ENCODE measurements around the gene TTLL6.

Gene TTLL6

GRCh38 chr17:48746916-48747444 is 70.0 kb downstream of the TTLL6 start:
- TF ChIP-seq SPI1 (IDR thresholded peaks at IDR 0.05; ENCODE audit: borderline replicate concordance, low read depth) (no peak), GABPA (IDR thresholded peaks at IDR 0.05; ENCODE audit: low read depth) (no peak), CTCF (IDR thresholded peaks at IDR 0.05; ENCODE audit: insufficient read depth, low read length) (no peak), POLR2AphosphoS5 (IDR thresholded peaks at IDR 0.05; ENCODE audit: low read depth) (no peak), REST (IDR thresholded peaks at IDR 0.05; ENCODE audit: insufficient replicate concordance, low read depth) (no peak)
- peaks cover 91% of the 10 kb centered on the region for H3K27me3 ChIP-seq (ENCODE audit: insufficient read depth, poor library complexity, severe bottlenecking)
- H3K4me3 ChIP-seq (replicated peaks; ENCODE audit: insufficient read depth, low read length) = no peak overlapping the region
- no peak for DNase-seq (ENCODE audit: low read depth in 1 of 2, low spot score in 1 of 2)
- no peak overlapping the region for H3K27ac ChIP-seq (replicated peaks)

GRCh38 chr17:48745381-48746275 is 71.4 kb downstream of the TTLL6 start:
- no peak for DNase-seq (ENCODE audit: low read depth in 1 of 2, low spot score in 1 of 2)
- H3K27me3 ChIP-seq (ENCODE audit: insufficient read depth, poor library complexity, severe bottlenecking) = peaks cover 88% of the 10 kb centered on the region
- no peak overlapping the region for H3K27ac ChIP-seq (replicated peaks)
- no peak overlapping the region for H3K4me3 ChIP-seq (replicated peaks; ENCODE audit: insufficient read depth, low read length)
- TF ChIP-seq GABPA (IDR thresholded peaks at IDR 0.05; ENCODE audit: low read depth) (no peak), SPI1 (IDR thresholded peaks at IDR 0.05; ENCODE audit: borderline replicate concordance, low read depth) (no peak), CTCF (IDR thresholded peaks at IDR 0.05; ENCODE audit: insufficient read depth, low read length) (no peak), REST (IDR thresholded peaks at IDR 0.05; ENCODE audit: insufficient replicate concordance, low read depth) (no peak), POLR2AphosphoS5 (IDR thresholded peaks at IDR 0.05; ENCODE audit: low read depth) (no peak)

- Histone ChIP-seq H3K27ac (replicated peaks) (no peak overlapping the region), H3K4me3 (replicated peaks; ENCODE audit: insufficient read depth, low read length) (no peak overlapping the region), H3K27me3 (ENCODE audit: insufficient read depth, poor library complexity, severe bottlenecking) (peaks cover 77% of the 10 kb centered on the region)
- DNase-seq (ENCODE audit: low read depth in 1 of 2, low spot score in 1 of 2) = no peak
- TF ChIP-seq POLR2AphosphoS5 (IDR thresholded peaks at IDR 0.05; ENCODE audit: low read depth) (no peak), CTCF (IDR thresholded peaks at IDR 0.05; ENCODE audit: insufficient read depth, low read length) (no peak), GABPA (IDR thresholded peaks at IDR 0.05; ENCODE audit: low read depth) (no peak), REST (IDR thresholded peaks at IDR 0.05; ENCODE audit: insufficient replicate concordance, low read depth) (no peak)
Observed at GRCh38 chr17:48740537-48740936, 76.5 kb downstream of the TTLL6 start.

All from HL-60 (cell line).